WI38 (cell line): ENCODE results near the gene ITSN1.

Source experiments
- H3K4me3 ChIP-seq: 2 replicates; pipeline ENCODE4 v1.5.1; 2011; ENCODE audit warnings: low read depth, mild to moderate bottlenecking, control low read depth, low read length
- TF ChIP-seq, protein P1 (sequence below): IDR thresholded peaks from 2 replicates; pipeline ENCODE4 v1.5.1; 2012; ENCODE audit warnings: low read depth, mild to moderate bottlenecking, control low read depth, low read length

ITSN1 gene

GRCh38 chr21:33854604-33855003 lies 212.3 kb downstream of the ITSN1 start:
- H3K4me3 ChIP-seq, result no peak overlapping the region
- TF ChIP-seq, protein P1, sequence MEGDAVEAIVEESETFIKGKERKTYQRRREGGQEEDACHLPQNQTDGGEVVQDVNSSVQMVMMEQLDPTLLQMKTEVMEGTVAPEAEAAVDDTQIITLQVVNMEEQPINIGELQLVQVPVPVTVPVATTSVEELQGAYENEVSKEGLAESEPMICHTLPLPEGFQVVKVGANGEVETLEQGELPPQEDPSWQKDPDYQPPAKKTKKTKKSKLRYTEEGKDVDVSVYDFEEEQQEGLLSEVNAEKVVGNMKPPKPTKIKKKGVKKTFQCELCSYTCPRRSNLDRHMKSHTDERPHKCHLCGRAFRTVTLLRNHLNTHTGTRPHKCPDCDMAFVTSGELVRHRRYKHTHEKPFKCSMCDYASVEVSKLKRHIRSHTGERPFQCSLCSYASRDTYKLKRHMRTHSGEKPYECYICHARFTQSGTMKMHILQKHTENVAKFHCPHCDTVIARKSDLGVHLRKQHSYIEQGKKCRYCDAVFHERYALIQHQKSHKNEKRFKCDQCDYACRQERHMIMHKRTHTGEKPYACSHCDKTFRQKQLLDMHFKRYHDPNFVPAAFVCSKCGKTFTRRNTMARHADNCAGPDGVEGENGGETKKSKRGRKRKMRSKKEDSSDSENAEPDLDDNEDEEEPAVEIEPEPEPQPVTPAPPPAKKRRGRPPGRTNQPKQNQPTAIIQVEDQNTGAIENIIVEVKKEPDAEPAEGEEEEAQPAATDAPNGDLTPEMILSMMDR, result no peak

GRCh38 chr21:33855190-33855589 lies 212.9 kb downstream of the ITSN1 start:
- TF ChIP-seq, protein P1, result no peak

DNA sequence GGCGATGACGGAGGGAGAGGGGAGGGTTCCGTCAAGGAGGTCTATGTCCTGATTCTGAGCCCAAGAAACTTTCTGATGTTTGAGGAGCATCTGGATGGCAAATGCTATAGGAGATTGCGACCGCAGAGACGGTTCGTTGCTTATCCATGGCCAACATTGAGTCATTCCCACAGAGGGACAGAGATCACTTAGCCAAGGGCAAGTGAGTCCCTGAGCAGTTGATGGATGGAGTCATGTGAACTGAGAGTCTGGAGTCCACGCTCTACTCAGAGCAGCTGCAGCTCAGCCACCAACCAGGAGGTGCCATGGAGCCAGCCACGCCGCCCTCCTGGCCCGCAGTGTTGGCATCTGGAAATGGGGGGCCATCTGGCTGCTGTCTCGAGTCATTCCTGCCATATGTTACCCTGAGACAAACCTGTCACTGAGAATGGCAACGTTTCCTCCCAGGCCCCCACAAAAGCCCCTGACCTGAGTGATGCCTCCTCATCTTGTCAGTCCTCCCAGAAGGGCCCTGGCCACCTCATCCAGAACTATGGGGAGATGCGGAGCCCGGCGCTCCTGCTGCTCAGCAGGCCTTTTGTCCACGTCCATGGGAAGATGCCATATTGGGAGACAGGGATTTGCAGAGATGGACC lies 214.7 kb downstream of the ITSN1 start:
- H3K4me3 ChIP-seq, result no peak overlapping the region
- TF ChIP-seq, protein P1, result no peak

More at GRCh38 chr21:33855190-33855589, 212.9 kb downstream of the ITSN1 start:
- H3K4me3 ChIP-seq, result no peak overlapping the region

DNA sequence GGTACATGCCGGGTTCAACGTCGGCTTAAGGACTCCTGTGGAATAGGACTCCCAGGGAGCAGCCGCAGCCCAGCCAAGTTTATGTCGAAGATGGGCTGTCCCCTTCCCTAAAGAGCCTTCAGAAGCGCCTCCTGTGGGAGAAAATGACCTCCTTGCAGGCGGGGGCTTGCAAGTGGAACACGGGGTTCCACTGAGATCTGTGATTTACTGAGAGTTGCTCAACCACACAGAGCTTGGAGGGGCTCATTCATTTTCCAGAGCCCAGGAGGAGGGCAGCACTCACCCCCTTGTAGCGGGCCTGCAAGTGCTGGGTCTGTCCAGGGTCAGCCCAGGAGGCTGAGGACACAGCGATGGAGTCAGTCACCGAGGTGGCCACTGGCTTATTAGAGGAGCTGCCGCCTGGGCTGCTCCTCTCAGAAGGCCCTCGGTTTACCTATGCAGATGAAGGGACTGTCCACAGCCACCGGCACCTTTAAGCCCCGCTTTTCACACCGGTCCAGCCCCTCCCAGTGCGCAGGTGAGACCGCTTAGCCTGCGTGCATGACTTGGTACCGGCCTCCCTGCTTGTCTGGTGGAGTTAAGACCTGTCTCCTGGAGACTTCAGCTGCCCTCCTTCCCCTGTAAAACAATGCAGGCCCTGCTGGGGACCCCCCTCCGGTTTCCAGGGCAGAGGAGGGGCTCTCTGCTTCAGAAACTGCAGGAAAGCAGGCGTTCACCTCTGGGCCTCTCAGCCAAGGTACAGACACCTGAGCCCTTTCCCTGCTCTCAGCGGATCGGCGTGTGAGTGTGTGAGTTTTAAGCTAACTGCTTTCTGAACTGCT lies 215.8 kb downstream of the ITSN1 start:
- H3K4me3 ChIP-seq, result no peak overlapping the region
- TF ChIP-seq, protein P1, result no peak

DNA sequence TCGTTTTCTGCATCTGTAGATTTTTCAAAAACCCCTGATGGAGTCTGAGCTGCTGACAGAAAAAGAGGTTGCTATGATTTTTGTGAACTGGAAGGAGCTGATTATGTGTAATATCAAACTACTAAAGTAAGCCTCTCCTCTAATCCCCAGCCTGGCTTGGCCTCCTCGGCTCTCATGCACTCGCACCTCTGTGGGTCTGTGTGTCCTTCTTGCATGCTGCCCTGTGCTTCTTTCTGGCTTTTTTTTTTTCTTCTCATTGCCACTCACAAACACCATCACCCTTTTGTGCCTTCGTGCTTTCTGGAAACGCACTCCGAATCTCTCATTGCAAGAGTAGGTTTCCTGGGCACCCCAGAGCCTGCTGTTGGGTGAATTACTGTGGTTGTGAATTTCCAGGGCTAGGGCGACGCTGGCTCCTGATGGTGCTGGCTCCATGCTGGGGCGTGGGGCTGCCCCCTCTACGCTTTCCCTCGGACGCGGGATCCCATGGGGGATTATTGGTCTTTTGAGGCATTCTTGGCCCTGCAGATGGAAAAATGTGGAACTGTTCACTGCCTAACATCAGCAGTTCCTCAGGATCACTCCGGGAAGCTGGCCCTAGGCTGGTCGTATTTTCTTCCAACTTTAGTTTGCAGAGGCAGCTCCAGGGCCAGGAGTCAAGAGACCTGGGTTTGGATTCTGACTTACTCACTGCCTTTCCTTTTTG lies 216.5 kb downstream of the ITSN1 start:
- H3K4me3 ChIP-seq, result no peak overlapping the region
- TF ChIP-seq, protein P1, result no peak

- TF ChIP-seq, protein P1, result no peak
Measured at GRCh38 chr21:33859373-33860102, 217.2 kb downstream of the ITSN1 start.

More at GRCh38 chr21:33859373-33860102, 217.2 kb downstream of the ITSN1 start:
- no peak overlapping the region for H3K4me3 ChIP-seq
